HL-60 (cell line): ENCODE data around the gene CATSPERB.

Experiments
- CTCF ChIP-seq: IDR thresholded peaks from one replicate; pipeline ENCODE4 v1.5.1; 2011; ENCODE audit warnings: low read length, control low read depth, inconsistent platforms; ENCODE audit not compliant: insufficient read depth
- POLR2AphosphoS5 ChIP-seq: IDR thresholded peaks from 2 replicates; pipeline ENCODE4 v1.6.1; 2012; ENCODE audit warnings: low read depth
- REST ChIP-seq: IDR thresholded peaks from 2 replicates; pipeline ENCODE4 v1.6.1; 2012; ENCODE audit warnings: low read depth; ENCODE audit not compliant: insufficient replicate concordance

GRCh38 chr14:91753501-91754128 lies 21.7 kb upstream of the CATSPERB start:
- TF ChIP-seq CTCF (no peak), REST (no peak), POLR2AphosphoS5 (no peak)
